Right ventricle myocardium inferior (tissue), 1 donor: ENCODE results near the gene ESYT1. TPM values are rescaled to one million over a fixed set of nuclear protein-coding genes. Genes with fewer than 3 reads are reported as not detected.

ENCODE experiments used
- ATAC-seq: fragments of 200-7000 bp; cut with Tn5 transposase; one replicate; pipeline ENCODE4 v1.9.1; 2020; ENCODE audit warnings: mild to moderate bottlenecking, moderate library complexity
- DNase-seq: peaks from one replicate; pipeline ENCODE4 v3.0.0; 2021; ENCODE audit errors: missing footprints
- intact Hi-C: fragments of 100-400 bp; cut with DNase I; formaldehyde crosslinking; loops from one replicate; pipeline ENCODE4 v1.11.0; 2022
- long read RNA-seq: library from polyadenylated mRNA; unstranded; transcript quantifications from one replicate; pipeline ENCODE4 v2.0.0, GENCODE V29; 2021
- total RNA-seq: library from RNA; stranded (reverse); fragmentation: NEBNext Ultra II Directional; extraction: Animal tissue kit (Norgen Biotek cat#: 25700); gene quantifications from one replicate; pipeline ENCODE4 v1.2.1, GENCODE V29; 2021
- donor health status: DM: no; HTN: yes; CAD: no; lungs with severe emphysema.

The ESYT1 gene, protein sequence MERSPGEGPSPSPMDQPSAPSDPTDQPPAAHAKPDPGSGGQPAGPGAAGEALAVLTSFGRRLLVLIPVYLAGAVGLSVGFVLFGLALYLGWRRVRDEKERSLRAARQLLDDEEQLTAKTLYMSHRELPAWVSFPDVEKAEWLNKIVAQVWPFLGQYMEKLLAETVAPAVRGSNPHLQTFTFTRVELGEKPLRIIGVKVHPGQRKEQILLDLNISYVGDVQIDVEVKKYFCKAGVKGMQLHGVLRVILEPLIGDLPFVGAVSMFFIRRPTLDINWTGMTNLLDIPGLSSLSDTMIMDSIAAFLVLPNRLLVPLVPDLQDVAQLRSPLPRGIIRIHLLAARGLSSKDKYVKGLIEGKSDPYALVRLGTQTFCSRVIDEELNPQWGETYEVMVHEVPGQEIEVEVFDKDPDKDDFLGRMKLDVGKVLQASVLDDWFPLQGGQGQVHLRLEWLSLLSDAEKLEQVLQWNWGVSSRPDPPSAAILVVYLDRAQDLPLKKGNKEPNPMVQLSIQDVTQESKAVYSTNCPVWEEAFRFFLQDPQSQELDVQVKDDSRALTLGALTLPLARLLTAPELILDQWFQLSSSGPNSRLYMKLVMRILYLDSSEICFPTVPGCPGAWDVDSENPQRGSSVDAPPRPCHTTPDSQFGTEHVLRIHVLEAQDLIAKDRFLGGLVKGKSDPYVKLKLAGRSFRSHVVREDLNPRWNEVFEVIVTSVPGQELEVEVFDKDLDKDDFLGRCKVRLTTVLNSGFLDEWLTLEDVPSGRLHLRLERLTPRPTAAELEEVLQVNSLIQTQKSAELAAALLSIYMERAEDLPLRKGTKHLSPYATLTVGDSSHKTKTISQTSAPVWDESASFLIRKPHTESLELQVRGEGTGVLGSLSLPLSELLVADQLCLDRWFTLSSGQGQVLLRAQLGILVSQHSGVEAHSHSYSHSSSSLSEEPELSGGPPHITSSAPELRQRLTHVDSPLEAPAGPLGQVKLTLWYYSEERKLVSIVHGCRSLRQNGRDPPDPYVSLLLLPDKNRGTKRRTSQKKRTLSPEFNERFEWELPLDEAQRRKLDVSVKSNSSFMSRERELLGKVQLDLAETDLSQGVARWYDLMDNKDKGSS
- total RNA-seq, result 33.6 TPM
- long read RNA-seq, full-length matches to known transcripts, result 19 of 23 reads
- long read RNA-seq, partial matches to known transcripts, result 3 of 23 reads
- long read RNA-seq, other reads (novel, unspliced or antisense), result 1 of 23 reads

DNA sequence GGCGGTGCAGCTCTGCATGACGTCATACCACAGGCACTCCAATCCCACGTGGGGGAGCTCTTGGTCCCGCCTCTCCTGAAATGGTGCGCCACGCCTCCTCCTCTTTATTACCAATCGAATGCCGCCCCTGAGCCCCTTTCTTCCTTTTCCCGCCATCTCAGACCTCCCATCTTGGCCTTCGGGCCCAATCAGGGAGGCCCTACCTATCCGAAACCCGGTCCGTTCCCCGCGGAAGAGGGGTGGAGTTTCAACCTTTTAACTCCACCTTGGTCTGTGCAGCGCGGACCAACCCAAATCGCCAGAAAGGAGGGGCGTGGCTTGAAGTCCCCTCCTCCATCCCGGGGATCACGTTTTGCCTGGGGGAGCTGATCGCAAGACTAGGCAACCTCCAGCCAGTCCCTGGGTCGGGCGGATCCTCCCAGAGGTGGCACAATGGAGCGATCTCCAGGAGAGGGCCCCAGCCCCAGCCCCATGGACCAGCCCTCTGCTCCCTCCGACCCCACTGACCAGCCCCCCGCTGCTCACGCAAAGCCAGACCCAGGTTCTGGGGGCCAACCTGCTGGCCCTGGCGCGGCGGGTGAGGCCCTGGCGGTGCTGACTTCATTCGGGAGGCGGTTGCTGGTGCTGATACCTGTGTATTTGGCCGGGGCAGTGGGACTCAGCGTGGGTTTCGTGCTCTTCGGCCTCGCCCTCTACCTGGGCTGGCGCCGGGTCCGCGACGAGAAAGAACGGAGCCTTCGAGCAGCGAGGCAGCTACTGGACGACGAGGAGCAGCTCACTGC is at the start of gene ESYT1:
Gene ESYT1 (plus strand): TSS at position 380 of the 782 bp plus-strand sequence. CDS start 53 bp downstream, at position 433.
- DNase-seq (peak; percentile 99), ATAC-seq (peak; percentile 97)
- intact Hi-C loops, result loop anchor here (1.0 to 5.0 kb wide), 2 partner anchors 30 to 339 kb away; partner anchors contain the start of genes MYL6 and SPRYD4

DNA sequence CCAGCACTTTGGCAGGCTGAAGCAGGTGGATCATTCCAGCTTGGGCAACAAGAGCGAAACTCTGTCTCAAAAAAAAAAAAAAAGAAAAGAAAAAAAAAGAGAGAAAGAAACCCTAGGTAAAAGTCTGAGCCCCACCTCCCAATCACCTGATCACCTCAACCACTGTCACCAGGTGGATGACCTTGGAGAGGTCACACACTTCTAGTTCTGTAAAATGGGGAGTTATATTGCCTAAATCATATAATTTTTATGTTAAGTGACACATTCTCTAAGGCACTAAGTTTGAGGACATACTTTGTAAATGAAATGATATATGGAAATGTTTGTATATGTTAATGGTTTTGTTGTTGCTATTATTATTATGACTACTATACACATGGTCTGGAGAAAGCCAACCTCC is 49.6 kb upstream of the ESYT1 start:
- intact Hi-C loops, result no loop called here
- DNase-seq (no peak), ATAC-seq (no peak)

DNA sequence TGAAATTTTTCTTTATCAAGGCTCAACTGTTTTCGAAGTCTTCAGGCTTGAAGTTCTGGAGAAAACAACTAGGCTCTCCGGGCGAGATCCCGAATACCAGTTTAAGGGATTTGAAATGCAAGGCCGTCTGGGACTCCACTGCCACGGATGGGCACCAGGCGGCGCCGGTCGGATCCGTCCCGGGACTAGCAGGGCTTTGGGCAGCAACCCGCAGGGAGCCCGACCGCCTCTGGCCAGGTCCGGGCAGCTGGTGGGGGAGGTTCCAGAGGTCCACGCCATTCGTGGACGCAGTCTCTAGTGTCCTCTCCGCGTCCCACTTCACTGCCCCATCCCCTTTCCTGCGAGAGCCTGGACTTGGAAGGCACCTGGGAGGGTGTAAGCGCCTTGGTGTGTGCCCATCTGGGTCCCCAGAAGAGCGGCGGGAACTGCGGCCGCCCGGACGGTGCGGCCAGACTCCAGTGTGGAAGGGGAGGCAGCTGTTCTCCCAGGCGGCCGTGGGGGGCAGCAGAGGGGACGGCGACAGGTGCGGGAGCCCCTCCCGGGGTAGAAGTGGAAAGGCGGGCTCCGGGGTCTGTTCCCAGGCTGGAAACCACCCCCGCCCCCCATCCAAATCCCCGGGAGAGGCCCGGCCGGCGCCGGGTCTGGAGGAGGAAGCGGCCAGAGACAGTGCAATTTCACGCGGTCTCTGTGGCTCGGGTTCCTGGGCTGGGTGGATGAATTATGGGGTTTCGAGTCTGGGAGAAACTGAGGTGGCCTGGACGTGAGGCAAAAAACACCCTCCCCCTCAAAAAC is 48.9 kb upstream of the ESYT1 start:
- intact Hi-C loops, result loop anchor here (1.0 kb wide), 2 partner anchors 25 to 37 kb away; partner anchors contain the start of genes PA2G4 and RPL41
- ATAC-seq (peak; percentile 87), DNase-seq (peak; percentile 89)

DNA sequence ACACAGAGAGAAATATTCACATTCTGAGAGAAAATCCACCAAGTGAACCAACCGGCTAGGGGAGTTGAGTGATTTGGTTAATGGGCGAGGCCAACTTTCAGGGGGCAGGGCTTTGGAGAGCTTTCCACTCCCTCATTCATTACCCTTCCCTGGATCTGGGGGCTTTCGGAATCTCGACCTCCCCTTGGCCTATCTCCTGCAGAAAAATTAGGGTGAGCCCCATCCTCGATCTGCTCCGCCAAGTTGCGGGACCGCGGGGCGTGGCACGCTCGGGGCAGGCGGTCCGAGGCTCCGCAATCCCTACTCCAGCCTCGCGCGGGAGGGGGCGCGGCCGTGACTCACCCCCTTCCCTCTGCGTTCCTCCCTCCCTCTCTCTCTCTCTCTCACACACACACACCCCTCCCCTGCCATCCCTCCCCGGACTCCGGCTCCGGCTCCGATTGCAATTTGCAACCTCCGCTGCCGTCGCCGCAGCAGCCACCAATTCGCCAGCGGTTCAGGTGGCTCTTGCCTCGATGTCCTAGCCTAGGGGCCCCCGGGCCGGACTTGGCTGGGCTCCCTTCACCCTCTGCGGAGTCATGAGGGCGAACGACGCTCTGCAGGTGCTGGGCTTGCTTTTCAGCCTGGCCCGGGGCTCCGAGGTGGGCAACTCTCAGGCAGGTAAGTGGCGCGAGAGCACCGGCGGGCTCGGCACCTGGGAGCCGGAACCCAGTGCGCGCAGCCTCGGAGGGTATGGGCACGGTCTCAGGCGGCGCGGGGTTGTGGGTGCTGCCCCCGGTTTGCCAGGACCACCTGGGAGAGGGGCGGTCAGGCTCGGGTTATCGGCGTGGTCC is 48.1 kb upstream of the ESYT1 start, which contains the start of gene ERBB3:
Gene ERBB3 (plus strand): TSS at position 443 of the 833 bp plus-strand sequence. CDS start 136 bp downstream, at position 579.
- intact Hi-C loops, result loop anchor here (1.0 kb wide), 2 partner anchors 24 to 36 kb away; partner anchors contain the start of genes PA2G4 and RPL41
- ATAC-seq (peak; percentile 87), DNase-seq (peak; percentile 85)

DNA sequence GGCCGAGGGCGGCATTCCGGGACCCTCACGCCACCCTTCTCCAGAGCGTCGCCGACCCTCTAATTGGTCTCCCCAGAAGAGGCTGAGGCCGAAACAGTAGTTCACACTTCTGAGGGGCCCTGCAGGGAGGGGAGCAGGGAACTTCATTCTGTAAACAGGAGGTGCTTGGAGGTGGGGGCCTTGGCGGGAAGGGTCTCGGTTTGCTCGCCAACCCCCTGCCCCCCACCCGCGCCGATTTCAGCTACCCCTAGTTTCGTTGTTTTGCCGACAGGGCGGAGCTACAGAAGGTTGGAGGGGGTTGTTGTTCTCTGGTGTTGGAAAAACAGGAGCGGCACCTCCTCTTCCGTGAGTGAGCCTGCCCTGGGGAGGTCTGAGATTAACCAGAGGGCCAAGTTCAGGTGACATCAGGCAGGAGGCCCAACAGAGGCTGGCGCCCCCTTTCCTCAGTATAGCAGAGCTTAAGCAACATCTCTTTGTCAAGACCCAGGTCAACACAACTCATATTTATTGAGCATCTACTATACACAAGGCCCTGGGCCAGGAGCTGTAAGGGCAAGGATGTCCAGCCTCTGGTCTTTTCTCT is 47.4 kb upstream of the ESYT1 start:
- ATAC-seq (no peak), DNase-seq (no peak)
- intact Hi-C loops, result no loop called here

DNA sequence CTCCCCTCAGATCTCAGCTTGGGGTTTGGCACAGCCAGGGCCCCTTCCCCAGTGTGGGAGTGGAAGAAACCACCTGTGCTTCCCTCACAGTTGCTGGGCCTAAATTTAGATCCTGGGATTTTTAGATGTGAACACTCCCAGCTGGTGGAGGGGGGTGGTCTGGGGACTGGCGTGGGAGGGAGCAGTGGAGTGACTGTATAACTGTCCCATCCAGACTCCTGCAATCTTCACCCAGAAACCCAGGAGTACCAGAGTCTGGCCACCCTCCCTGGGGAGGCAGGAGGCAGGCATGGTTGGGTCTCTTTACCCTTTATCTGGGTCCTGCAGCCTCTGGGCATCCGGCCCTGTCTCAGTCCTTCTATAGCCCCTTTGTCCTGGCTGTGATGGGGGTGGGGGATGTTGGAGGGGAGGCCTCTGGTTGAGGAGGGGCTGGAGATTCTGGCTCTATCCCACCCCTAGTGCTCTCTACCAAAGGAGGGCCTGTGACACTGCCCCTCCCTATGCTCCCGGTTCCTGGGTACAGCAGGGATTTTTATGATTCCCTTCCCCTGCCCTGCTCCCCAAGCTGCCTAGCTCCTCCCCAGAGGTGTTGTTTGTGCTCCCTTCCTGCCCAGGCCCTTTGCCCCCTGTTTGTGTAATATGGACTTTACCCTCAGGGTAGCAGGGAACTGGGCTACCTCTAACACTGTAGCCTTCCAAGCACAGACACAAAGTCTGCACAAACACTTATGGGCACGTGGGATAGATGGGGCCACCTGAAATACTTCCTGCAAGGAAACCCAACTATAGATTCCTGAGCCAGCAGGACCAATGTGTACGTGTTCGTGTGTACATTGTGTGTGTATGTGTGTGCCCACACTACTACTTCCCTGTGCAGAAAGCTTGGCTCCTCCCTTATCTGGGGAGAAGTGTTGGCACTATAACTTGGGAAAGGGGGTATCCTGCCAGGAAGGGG is 46.4 kb upstream of the ESYT1 start:
- DNase-seq (no peak), ATAC-seq (no peak)
- intact Hi-C loops, result no loop called here

DNA sequence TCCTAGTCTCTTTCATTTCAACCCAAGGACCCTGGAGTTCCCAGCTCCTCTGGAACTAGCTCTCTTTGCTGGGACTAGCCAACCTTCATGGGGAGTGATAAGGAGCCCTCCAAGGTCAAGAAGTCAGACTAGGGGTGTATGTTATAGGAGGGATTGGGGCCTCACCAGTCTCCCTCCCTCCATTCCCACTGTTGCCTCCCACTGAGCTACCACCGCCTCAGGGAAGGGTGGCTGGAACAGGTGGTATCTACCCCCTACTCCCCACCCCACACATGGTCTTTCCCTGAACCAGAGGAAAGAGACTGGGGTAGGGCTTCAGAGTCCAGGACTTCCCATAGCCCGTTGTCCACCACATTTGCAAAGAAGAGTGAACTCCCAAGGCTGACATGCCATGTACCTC is 45.7 kb upstream of the ESYT1 start:
- ATAC-seq (no peak), DNase-seq (no peak)
- intact Hi-C loops, result no loop called here

DNA sequence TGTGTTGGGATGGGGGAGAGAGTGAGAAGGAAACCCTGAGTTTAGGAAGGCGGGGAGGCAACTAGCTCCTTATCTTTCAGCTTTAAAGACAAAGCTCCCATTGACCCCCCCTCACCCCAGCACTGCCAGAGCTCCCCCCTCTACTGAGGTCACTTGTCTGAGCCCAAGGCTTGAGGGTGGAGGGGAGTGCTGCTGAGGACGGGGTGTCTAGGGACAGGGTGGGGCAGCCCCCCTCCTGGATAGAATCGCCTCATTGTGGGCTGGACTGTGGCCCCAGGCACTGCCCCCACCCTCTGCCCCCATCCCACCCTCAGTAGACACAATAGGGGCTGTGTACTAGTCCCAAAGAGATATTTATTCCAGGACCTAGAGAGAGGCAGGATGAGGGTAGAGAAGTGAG is 45.1 kb upstream of the ESYT1 start:
- no peak for DNase-seq
- ATAC-seq, result no peak
- intact Hi-C loops, result no loop called here

DNA sequence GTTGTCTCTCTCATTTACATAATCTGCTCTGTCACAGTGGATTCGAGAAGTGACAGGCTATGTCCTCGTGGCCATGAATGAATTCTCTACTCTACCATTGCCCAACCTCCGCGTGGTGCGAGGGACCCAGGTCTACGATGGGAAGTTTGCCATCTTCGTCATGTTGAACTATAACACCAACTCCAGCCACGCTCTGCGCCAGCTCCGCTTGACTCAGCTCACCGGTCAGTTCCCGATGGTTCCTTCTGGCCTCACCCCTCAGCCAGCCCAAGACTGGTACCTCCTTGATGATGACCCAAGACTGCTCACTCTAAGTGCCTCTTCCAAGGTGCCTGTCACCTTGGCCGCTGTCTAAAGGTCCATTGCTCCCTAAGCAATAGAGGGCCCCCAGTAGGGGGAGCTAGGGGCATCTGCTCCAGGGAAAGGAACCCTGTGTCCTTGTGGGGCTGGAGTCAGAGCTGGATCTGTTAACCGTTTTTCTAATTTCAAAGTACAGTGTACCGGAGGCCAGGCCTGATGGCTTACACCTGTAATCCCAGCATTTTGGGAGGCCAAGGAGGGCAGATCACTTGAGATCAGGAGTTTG is 43.0 kb upstream of the ESYT1 start:
- intact Hi-C loops, result no loop called here
- DNase-seq, result no peak
- ATAC-seq, result no peak

DNA sequence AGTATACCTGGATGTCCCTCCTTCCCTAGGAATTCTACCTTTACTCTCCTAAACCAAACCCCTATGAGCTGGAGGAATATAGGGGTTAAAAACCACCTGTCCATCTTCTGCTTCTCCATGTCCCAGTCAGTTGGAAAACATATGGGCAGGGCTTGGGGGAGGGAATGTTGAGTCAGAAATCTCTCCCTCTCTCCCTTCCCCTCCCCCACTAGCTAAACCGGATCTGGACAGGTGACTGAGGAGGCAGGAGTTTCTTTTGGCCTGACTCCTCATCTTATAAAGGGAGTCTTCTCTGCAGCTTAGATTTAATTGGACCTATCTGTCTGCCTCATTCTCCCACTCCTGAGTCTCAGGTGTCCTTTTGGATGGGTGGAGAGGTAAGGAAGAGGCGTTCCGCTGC is 42.0 kb upstream of the ESYT1 start:
- no peak for ATAC-seq
- intact Hi-C loops, result no loop called here
- no peak for DNase-seq

DNA sequence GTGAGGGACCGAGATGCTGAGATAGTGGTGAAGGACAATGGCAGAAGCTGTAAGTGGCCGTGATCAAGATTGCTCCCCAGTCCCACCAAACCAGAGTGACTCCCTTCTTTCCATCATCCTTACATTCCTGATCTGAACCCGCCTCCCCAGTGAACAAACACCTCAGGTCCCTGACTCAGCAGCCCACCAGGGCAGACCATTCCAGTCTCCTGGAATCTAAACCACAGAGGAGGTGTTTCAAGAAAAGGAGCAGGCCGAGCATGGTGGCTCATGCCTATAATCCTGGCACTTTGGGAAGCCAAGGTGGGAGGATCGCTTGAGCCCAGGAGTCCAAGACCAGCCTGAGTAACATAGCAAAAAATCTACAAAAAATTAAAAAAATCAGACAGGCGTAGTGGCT is 41.5 kb upstream of the ESYT1 start:
- no peak for DNase-seq
- ATAC-seq, result no peak
- intact Hi-C loops, result no loop called here

DNA sequence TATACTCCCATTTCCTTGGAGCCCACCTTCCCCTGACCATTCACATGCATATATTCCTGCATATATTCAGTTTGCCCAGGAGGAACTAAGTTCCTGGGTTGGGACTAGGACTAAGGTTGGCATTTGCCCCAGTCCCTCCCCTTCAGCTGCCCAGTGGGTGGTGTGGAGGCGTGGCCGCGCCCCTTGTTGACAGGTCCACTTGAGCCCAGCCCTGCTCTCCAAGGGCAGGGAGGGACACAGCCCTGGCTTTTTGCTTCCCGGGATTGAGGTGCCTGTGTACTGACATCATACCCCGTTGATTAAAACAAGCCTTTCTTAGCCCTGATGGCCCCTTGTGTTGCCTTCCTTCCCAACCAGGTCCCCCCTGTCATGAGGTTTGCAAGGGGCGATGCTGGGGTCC is 40.8 kb upstream of the ESYT1 start:
- ATAC-seq (peak; percentile 94), DNase-seq (peak; percentile 89)
- intact Hi-C loops, result no loop called here

DNA sequence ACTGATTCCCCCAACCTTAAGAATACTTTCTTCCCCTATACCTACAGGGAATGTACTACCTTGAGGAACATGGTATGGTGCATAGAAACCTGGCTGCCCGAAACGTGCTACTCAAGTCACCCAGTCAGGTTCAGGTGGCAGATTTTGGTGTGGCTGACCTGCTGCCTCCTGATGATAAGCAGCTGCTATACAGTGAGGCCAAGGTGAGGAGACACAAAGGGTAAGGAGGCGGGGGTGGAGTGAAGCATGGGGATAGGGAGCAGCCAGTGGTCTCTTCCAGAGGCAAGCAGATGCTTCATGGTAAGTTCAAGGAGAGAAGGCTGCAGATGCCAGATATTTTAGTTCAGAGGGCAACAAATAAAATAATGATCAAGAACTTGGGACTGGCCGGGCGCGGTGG is 30.3 kb upstream of the ESYT1 start:
- intact Hi-C loops, result no loop called here
- ATAC-seq (no peak), DNase-seq (no peak)

DNA sequence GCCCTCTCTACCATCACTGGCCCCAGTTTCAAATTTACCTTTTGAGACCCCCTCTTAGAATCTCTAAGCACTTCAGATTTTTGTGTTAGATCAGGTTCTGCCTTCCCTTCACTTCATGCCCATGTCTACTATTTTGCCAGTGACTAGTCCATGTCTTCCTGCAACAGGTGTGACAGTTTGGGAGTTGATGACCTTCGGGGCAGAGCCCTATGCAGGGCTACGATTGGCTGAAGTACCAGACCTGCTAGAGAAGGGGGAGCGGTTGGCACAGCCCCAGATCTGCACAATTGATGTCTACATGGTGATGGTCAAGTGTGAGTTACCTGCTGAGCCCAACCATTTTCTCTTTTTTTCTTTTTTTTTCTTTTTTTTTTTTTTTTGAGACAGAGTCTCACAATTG is 29.5 kb upstream of the ESYT1 start:
- intact Hi-C loops, result no loop called here
- ATAC-seq, result no peak
- DNase-seq, result no peak

DNA sequence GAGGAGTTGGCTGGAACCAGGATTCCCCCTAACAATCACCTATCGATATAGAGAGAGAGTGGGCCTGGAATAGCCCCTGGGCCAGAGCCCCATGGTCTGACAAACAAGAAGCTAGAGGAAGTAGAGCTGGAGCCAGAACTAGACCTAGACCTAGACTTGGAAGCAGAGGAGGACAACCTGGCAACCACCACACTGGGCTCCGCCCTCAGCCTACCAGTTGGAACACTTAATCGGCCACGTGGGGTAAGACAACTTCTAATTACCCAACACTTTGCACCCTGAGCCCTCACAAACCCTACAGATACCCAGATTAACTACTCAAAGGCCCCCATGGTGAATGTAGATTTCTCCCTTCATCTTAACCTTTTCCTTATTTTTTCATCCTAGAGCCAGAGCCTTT is 28.3 kb upstream of the ESYT1 start:
- intact Hi-C loops, result loop anchor here (5.0 kb wide), 1 partner anchor 102 kb away; the partner anchor contains the start of gene SUOX
- DNase-seq (no peak), ATAC-seq (no peak)
